HG02678 (cell line): ENCODE measurements around the gene DENND2C.

ENCODE experiments used
- ATAC-seq: cut with Tn5 transposase; IDR thresholded peaks from one replicate; pipeline ENCODE4 v1.9.1; 2021; ENCODE audit warnings: mild to moderate bottlenecking, moderate library complexity; ENCODE audit not compliant: unreplicated experiment

Gene DENND2C

GRCh38 chr1:114547076-114547475, 122.8 kb downstream of the DENND2C start:
- no peak for ATAC-seq

- no peak for ATAC-seq
These were observed 124.1 kb downstream of the DENND2C start for GRCh38 chr1:114545796-114546195.

- ATAC-seq = no peak
These were observed 124.5 kb downstream of the DENND2C start for GRCh38 chr1:114545315-114545714.

- no peak for ATAC-seq
These were observed 129.0 kb downstream of the DENND2C start for GRCh38 chr1:114540821-114541220.

GRCh38 chr1:114540272-114540671, 129.6 kb downstream of the DENND2C start:
- no peak for ATAC-seq

GRCh38 chr1:114536043-114536442, 133.8 kb downstream of the DENND2C start:
- ATAC-seq = no peak

- ATAC-seq = no peak
These were observed 134.4 kb downstream of the DENND2C start for GRCh38 chr1:114535401-114535800.
